ENCODE measurements around the gene CALHM1. TPM values are rescaled to one million over a fixed set of nuclear protein-coding genes. Genes with fewer than 3 reads are reported as not detected.

The CALHM1 gene
- total and polyA plus RNA-seq, 2 of the 8 experiments (the other 6 are each of a cell fraction or from before 2014, with no cell fraction given), result 0.29 to 0.34 TPM

GRCh38 chr10:103476046-103476768 is 17.5 kb upstream of the CALHM1 start (continued):
- TF ChIP-seq EP300 (IDR thresholded peaks at IDR 0.05; ENCODE audit: borderline replicate concordance in 1 of 2, low read depth in 2 of 2, low read length in 2 of 2) (no peak), RBBP5 (IDR thresholded peaks at IDR 0.05; ENCODE audit: borderline replicate concordance, low read depth, low read length) (no peak), ATF3 (IDR thresholded peaks at IDR 0.05; ENCODE audit: insufficient read depth, low read depth, low read length) (no peak), YY1 (IDR thresholded peaks at IDR 0.05; ENCODE audit: low read depth, low read length) (no peak), ASH2L (IDR thresholded peaks at IDR 0.05; ENCODE audit: low read length) (no peak), PHF8 (conservative IDR thresholded peaks at IDR 0.05; ENCODE audit: low read depth, low read length) (no peak), SP2 (IDR thresholded peaks at IDR 0.05; ENCODE audit: low read length) (no peak)
- TF ChIP-seq, protein P1, sequence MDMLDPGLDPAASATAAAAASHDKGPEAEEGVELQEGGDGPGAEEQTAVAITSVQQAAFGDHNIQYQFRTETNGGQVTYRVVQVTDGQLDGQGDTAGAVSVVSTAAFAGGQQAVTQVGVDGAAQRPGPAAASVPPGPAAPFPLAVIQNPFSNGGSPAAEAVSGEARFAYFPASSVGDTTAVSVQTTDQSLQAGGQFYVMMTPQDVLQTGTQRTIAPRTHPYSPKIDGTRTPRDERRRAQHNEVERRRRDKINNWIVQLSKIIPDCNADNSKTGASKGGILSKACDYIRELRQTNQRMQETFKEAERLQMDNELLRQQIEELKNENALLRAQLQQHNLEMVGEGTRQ (IDR thresholded peaks at IDR 0.05; ENCODE audit: low read length), result no peak

All from H1 (cell line).